Brain microvascular endothelial cell (primary cell): ENCODE results near the gene RHBDF2.

ENCODE experiments used
- DNase-seq: peaks from one replicate; pipeline ENCODE4 v3.0.0-alpha.2; 2020
- H3K27ac ChIP-seq: fragments of 250-450 bp; sonication (Bioruptor Pico); 2 replicates; pipeline ENCODE4 v1.5.1; 2020; ENCODE audit warnings: mild to moderate bottlenecking, moderate library complexity
- H3K27me3 ChIP-seq: fragments of 250-450 bp; sonication (Bioruptor Pico); replicated peaks from 2 replicates; pipeline ENCODE4 v1.5.1; 2020; ENCODE audit warnings: mild to moderate bottlenecking
- H3K36me3 ChIP-seq: fragments of 250-450 bp; sonication (Bioruptor Pico); replicated peaks from 2 replicates; pipeline ENCODE4 v1.5.1; 2020; ENCODE audit warnings: mild to moderate bottlenecking
- H3K4me3 ChIP-seq: 2 replicates; pipeline ENCODE4 v1.5.1; 2011; ENCODE audit warnings: low read depth, mild to moderate bottlenecking, control low read depth, low read length, moderate library complexity
- CTCF ChIP-seq: IDR thresholded peaks from 2 replicates; pipeline ENCODE4 v1.5.1; 2011; ENCODE audit warnings: low read depth, mild to moderate bottlenecking, moderate library complexity, low read length, control low read depth, inconsistent platforms; ENCODE audit errors: missing control alignments
- in situ Hi-C: cut with HindIII; loops from 2 replicates; pipeline ENCODE4 v1.10.0; 2017; ENCODE audit warnings: low sequenced_read_pairs, low pct_ligation_motif_present

The RHBDF2 gene

GRCh38 chr17:76493505-76494167 is 7.6 kb downstream of the RHBDF2 start:
- no peaks in the 10 kb centered on the region for H3K36me3 ChIP-seq
- in situ Hi-C loops = no loop called here
- H3K4me3 ChIP-seq = no peak overlapping the region
- DNase-seq = no peak
- H3K27ac ChIP-seq = peak overlapping the region; percentile 77
- no peak for TF ChIP-seq CTCF
- H3K27me3 ChIP-seq = no peaks in the 10 kb centered on the region

- in situ Hi-C loops = no loop called here
- peak overlapping the region; percentile 77 for H3K27ac ChIP-seq
- no peaks in the 10 kb centered on the region for H3K27me3 ChIP-seq
- H3K36me3 ChIP-seq = no peaks in the 10 kb centered on the region
- H3K4me3 ChIP-seq = peak overlapping the region; percentile 32
- TF ChIP-seq CTCF = no peak
- DNase-seq = peak; percentile 75
Observed at GRCh38 chr17:76492989-76493501, 8.2 kb downstream of the RHBDF2 start.

- no peak for TF ChIP-seq CTCF
- peaks cover 2% of the 10 kb centered on the region for H3K36me3 ChIP-seq
- no peaks in the 10 kb centered on the region for H3K27me3 ChIP-seq
- H3K27ac ChIP-seq = peak overlapping the region; percentile 77
- in situ Hi-C loops = no loop called here
- no peak for DNase-seq
- peak overlapping the region; percentile 32 for H3K4me3 ChIP-seq
Observed at GRCh38 chr17:76492123-76492988, 8.9 kb downstream of the RHBDF2 start.

GRCh38 chr17:76491271-76492122 is 9.7 kb downstream of the RHBDF2 start:
- H3K27me3 ChIP-seq = no peaks in the 10 kb centered on the region
- no peak for TF ChIP-seq CTCF
- H3K27ac ChIP-seq = no peak overlapping the region
- H3K36me3 ChIP-seq = peaks cover 2% of the 10 kb centered on the region
- H3K4me3 ChIP-seq = no peak overlapping the region
- no peak for DNase-seq
- in situ Hi-C loops = no loop called here

GRCh38 chr17:76490112-76490710 is 11.0 kb downstream of the RHBDF2 start:
- no peak overlapping the region for H3K4me3 ChIP-seq
- no peaks in the 10 kb centered on the region for H3K27me3 ChIP-seq
- TF ChIP-seq CTCF = no peak
- no peak for DNase-seq
- H3K36me3 ChIP-seq = peaks cover 2% of the 10 kb centered on the region
- H3K27ac ChIP-seq = no peak overlapping the region
- in situ Hi-C loops = no loop called here
